GM19328 (cell line): Measurements from ENCODE around the gene FMNL2.
"Not testable (repeated sequence)": the region's sequence is repeated elsewhere in the genome, so short reads cannot be mapped to it uniquely, and the experiment has no call there.

Experiments used
- ATAC-seq: cut with Tn5 transposase; IDR thresholded peaks from one replicate; pipeline ENCODE4 v1.9.1; 2021; ENCODE audit warnings: mild to moderate bottlenecking, moderate library complexity; ENCODE audit not compliant: unreplicated experiment

The FMNL2 gene

GRCh38 chr2:152372438-152372984 is 37.5 kb downstream of the FMNL2 start:
- no peak for ATAC-seq

GRCh38 chr2:152375174-152375573 is 40.2 kb downstream of the FMNL2 start:
- ATAC-seq = no peak

GRCh38 chr2:152376385-152376784 is 41.4 kb downstream of the FMNL2 start:
- no peak for ATAC-seq

GRCh38 chr2:152376968-152377367 is 42.0 kb downstream of the FMNL2 start:
- ATAC-seq = no peak

- ATAC-seq = no peak
These were observed 44.1 kb downstream of the FMNL2 start for GRCh38 chr2:152379089-152379488.

GRCh38 chr2:152380261-152381055 is 45.5 kb downstream of the FMNL2 start:
- ATAC-seq = no peak

- ATAC-seq = no peak
These were observed 48.7 kb downstream of the FMNL2 start for GRCh38 chr2:152383702-152384101.

- ATAC-seq = no peak
These were observed 50.0 kb downstream of the FMNL2 start for GRCh38 chr2:152384992-152385391.

GRCh38 chr2:152385650-152386049 is 50.7 kb downstream of the FMNL2 start:
- no peak for ATAC-seq

GRCh38 chr2:152386266-152386665 is 51.3 kb downstream of the FMNL2 start:
- no peak for ATAC-seq

- ATAC-seq = no peak
These were observed 52.1 kb downstream of the FMNL2 start for GRCh38 chr2:152387041-152387440.

GRCh38 chr2:152388269-152388668 is 53.3 kb downstream of the FMNL2 start:
- ATAC-seq = not testable (repeated sequence)

GRCh38 chr2:152389483-152389882 is 54.5 kb downstream of the FMNL2 start:
- ATAC-seq = no peak

GRCh38 chr2:152390837-152391236 is 55.9 kb downstream of the FMNL2 start:
- no peak for ATAC-seq

GRCh38 chr2:152391318-152391717 is 56.3 kb downstream of the FMNL2 start:
- ATAC-seq = no peak

- no peak for ATAC-seq
These were observed 58.4 kb downstream of the FMNL2 start for GRCh38 chr2:152393377-152393776.

GRCh38 chr2:152394326-152394725 is 59.4 kb downstream of the FMNL2 start:
- no peak for ATAC-seq

- no peak for ATAC-seq
These were observed 60.1 kb downstream of the FMNL2 start for GRCh38 chr2:152395103-152395502.

GRCh38 chr2:152395572-152395971 is 60.6 kb downstream of the FMNL2 start:
- ATAC-seq = no peak

- no peak for ATAC-seq
These were observed 61.1 kb downstream of the FMNL2 start for GRCh38 chr2:152396051-152396511.

GRCh38 chr2:152396763-152397162 is 61.8 kb downstream of the FMNL2 start:
- no peak for ATAC-seq

- ATAC-seq = no peak
These were observed 64.0 kb downstream of the FMNL2 start for GRCh38 chr2:152399003-152399402.
